ENCODE measurements around the gene SP9. TPM values are rescaled to one million over a fixed set of nuclear protein-coding genes. Genes with fewer than 3 reads are reported as not detected.

SP9 gene
- total and polyA plus RNA-seq, 9 of the 15 experiments (the other 6 are each of a cell fraction or from before 2014, with no cell fraction given): 0.04 to 0.23 (median 0.11) TPM; not detected in 3

DNA sequence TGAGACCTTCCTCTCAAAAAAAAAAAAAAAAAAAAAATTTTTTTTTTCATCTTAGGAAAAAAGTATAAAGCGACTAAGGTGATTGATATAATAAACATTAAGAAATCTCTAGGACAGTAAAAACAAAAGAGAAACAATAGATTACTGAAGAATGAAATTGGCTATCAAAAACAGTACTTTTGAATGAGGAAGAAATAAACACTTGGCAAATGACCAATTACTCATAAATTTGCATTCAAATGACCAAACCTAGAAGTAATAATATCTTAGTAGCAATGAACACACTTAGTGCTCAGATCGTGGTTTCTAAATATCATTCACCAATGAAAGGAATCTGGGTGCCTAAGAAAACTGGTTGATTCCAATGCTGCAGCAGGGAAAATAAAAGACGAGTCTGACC is 50.4 kb downstream of the SP9 start:
- ATAC-seq (no peak), FAIRE-seq (no peak), DNase-seq (ENCODE audit: extremely low read depth in 1 of 4, low spot score in 3 of 4) (no peak)
- Histone ChIP-seq H3K9me3 (replicated peaks; ENCODE audit: control insufficient read depth, insufficient read depth, low read depth, low read length) (no peaks in the 10 kb centered on the region), H3K9me1 (ENCODE audit: control insufficient read depth, insufficient read depth, low read length) (no peaks in the 10 kb centered on the region), H3K4me1 (replicated peaks in 1 of 2; ENCODE audit: control insufficient read depth in 2 of 2, insufficient read depth in 2 of 2, low read length in 2 of 2) (no peaks in the 10 kb centered on the region; a peak in 1 of 5 replicates), H3K36me3 (ENCODE audit: control insufficient read depth, insufficient read depth, low read length) (peaks cover 19% of the 10 kb centered on the region), H4K20me1 (replicated peaks; ENCODE audit: control insufficient read depth, insufficient read depth, low read length) (no peaks in the 10 kb centered on the region), H2AFZ (ENCODE audit: low read depth, low read length) (no peak overlapping the region), H3K4me2 (ENCODE audit: insufficient read depth, low read length) (no peak overlapping the region), H3K79me2 (ENCODE audit: control insufficient read depth, insufficient read depth, low read length) (no peaks in the 10 kb centered on the region), H3K27ac (ENCODE audit: extremely low read depth, low read depth, low read length) (no peak overlapping the region), H3K4me3 (no peak overlapping the region), H3K9ac (ENCODE audit: insufficient read depth in 1 of 2, low read depth in 2 of 2, low read length in 2 of 2) (no peak overlapping the region), H3K27me3 (ENCODE audit: control insufficient read depth in 2 of 2, insufficient read depth in 2 of 2, low read length in 2 of 2) (no peaks in the 10 kb centered on the region)
- ChIA-PET POLR2A (interaction anchor here (0.8 kb wide), 1 partner anchor 11 kb away, joined by 3 read pairs; the partner anchor contains the start of gene SCRN3), CTCF (ENCODE audit: low intra/inter-chr PET ratio) (no interaction called here)
- TF ChIP-seq, protein P1, sequence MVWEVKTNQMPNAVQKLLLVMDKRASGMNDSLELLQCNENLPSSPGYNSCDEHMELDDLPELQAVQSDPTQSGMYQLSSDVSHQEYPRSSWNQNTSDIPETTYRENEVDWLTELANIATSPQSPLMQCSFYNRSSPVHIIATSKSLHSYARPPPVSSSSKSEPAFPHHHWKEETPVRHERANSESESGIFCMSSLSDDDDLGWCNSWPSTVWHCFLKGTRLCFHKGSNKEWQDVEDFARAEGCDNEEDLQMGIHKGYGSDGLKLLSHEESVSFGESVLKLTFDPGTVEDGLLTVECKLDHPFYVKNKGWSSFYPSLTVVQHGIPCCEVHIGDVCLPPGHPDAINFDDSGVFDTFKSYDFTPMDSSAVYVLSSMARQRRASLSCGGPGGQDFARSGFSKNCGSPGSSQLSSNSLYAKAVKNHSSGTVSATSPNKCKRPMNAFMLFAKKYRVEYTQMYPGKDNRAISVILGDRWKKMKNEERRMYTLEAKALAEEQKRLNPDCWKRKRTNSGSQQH (CRISPR knock-in tag; IDR thresholded peaks at IDR 0.05): no peak
- no peak for TF ChIP-seq SRSF9 (IDR thresholded peaks at IDR 0.05; ENCODE audit: borderline replicate concordance, low read depth, low read length)
- TF ChIP-seq, protein P2, sequence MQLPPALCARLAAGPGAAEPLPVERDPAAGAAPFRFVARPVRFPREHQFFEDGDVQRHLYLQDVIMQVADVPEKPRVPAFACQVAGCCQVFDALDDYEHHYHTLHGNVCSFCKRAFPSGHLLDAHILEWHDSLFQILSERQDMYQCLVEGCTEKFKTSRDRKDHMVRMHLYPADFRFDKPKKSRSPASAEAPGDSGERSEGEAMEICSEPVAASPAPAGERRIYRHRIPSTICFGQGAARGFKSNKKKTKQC (CRISPR knock-in tag; IDR thresholded peaks at IDR 0.05): no peak
- TF ChIP-seq ZNF830 (CRISPR knock-in tag; IDR thresholded peaks at IDR 0.05): no peak
- no peak for TF ChIP-seq TEAD2 (tag; IDR thresholded peaks at IDR 0.05)
- no peak for TF ChIP-seq PML (IDR thresholded peaks at IDR 0.05; ENCODE audit: low read length)
- TF ChIP-seq CBX8 (IDR thresholded peaks at IDR 0.05; ENCODE audit: borderline replicate concordance, extremely low read depth, low read depth, low read length, poor library complexity, severe bottlenecking): no peak
- TF ChIP-seq RBFOX2 (IDR thresholded peaks at IDR 0.05; ENCODE audit: low read depth, low read length): no peak
- no peak for TF ChIP-seq ZNF644 (tag; IDR thresholded peaks at IDR 0.05; ENCODE audit: low read depth)
- no peak for TF ChIP-seq ELF1 (tag; IDR thresholded peaks at IDR 0.05)
- no peak for TF ChIP-seq HDAC1 (IDR thresholded peaks at IDR 0.05)
- TF ChIP-seq BDP1 (IDR thresholded peaks at IDR 0.05; ENCODE audit: insufficient read depth, insufficient read length): no peak
- no peak for TF ChIP-seq ZNF764 (CRISPR knock-in tag; IDR thresholded peaks at IDR 0.05; ENCODE audit: low read depth)
- TF ChIP-seq NCOR1 (IDR thresholded peaks at IDR 0.05): no peak
- TF ChIP-seq ZNF699 (CRISPR knock-in tag; IDR thresholded peaks at IDR 0.05; ENCODE audit: insufficient replicate concordance): no peak
- TF ChIP-seq SRF (CRISPR knock-in tag; IDR thresholded peaks at IDR 0.05): no peak
- WGBS (ENCODE audit: insufficient coverage, low coverage, missing lambda C conversion rate): 75% methylated on average over 3 of the region's 3 CpGs
- intact Hi-C loops (cut with micrococcal nuclease) (no loop called here), in situ Hi-C loops (cut with MboI) (no loop called here)
- no TSS peak for BruUV-seq (replicated peaks)
